ENCODE data around the gene CD68. TPM values are rescaled to one million over a fixed set of nuclear protein-coding genes. Genes with fewer than 3 reads are reported as not detected.
"Not testable (repeated sequence)": the region's sequence is repeated elsewhere in the genome, so short reads cannot be mapped to it uniquely, and the experiment has no call there.

The CD68 gene
- total RNA-seq, 2 experiments from 2014 or later, result 3.8 to 4.4 TPM

DNA sequence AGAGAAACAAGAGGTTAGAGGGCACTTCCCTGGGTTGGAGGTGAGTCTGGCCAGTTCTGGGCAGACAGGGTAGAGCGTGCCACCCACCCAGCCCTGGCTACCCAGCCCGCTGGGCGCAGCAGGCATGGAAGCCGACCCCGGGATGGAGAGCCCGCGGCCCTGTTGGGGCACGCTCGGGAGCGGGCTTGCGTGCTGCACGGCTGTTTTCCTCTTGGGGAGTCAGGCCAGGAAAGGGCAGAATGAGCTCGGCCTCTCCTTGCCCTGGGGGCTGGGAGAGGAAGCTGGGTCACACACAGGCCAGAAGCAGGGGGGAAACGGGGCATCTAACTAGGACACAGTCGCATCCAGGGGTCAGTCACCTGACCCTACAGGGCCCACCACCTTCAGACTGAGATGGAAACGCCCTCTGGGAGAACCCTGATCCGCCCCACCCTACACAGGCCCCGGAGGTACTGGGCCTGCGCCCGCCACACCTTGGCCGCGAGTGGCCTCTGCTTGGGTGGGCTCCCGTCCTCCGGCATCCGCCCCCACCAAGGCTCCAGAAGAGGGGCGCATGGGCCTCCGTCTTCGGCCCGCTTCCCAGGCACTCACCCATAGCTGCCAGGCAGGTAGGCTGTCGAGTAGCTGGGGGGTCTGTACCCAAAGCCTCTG lies 9.2 kb downstream of the CD68 start:
- H3K27ac Mint-ChIP-seq, result no peak overlapping the region
- no peaks in the 10 kb centered on the region for H3K9me3 Mint-ChIP-seq
- H3K4me3 Mint-ChIP-seq, result no peak overlapping the region
- H3K36me3 Mint-ChIP-seq (ENCODE audit: low read depth), result peaks cover 36% of the 10 kb centered on the region
- peaks cover 20% of the 10 kb centered on the region for H3K4me1 Mint-ChIP-seq
- CTCF ChIA-PET, result interaction anchor here (0.6 to 2.7 kb wide), 20 partner anchors 10 to 252 kb away, joined by 3 to 18 read pairs (median 4); partner anchors contain the start of genes FXR2, SAT2, SENP3 and TP53
- no peaks in the 10 kb centered on the region for H3K27me3 Mint-ChIP-seq
- DNase-seq, result no peak
- POLR2A ChIA-PET, result interaction anchor here (1.0 kb wide), 1 partner anchor 15 kb away, joined by 3 read pairs; no protein-coding TSS in a partner anchor

- H3K4me1 Mint-ChIP-seq, result peaks cover 19% of the 10 kb centered on the region
- no peak overlapping the region for H3K27ac Mint-ChIP-seq
- H3K9me3 Mint-ChIP-seq, result no peaks in the 10 kb centered on the region
- POLR2A ChIA-PET, result interaction anchor here (1.0 kb wide), 1 partner anchor 15 kb away, joined by 3 read pairs; no protein-coding TSS in a partner anchor
- DNase-seq, result peak; percentile 74
- H3K36me3 Mint-ChIP-seq (ENCODE audit: low read depth), result peaks cover 39% of the 10 kb centered on the region
- no peaks in the 10 kb centered on the region for H3K27me3 Mint-ChIP-seq
- CTCF ChIA-PET, result interaction anchor here (0.6 to 2.7 kb wide), 25 partner anchors 9 to 252 kb away, joined by 3 to 18 read pairs (median 3); partner anchors contain the start of genes FXR2, SAT2, SENP3 and TP53
- no peak overlapping the region for H3K4me3 Mint-ChIP-seq
Measured at GRCh38 chr17:7589204-7589868, 9.9 kb downstream of the CD68 start.

DNA sequence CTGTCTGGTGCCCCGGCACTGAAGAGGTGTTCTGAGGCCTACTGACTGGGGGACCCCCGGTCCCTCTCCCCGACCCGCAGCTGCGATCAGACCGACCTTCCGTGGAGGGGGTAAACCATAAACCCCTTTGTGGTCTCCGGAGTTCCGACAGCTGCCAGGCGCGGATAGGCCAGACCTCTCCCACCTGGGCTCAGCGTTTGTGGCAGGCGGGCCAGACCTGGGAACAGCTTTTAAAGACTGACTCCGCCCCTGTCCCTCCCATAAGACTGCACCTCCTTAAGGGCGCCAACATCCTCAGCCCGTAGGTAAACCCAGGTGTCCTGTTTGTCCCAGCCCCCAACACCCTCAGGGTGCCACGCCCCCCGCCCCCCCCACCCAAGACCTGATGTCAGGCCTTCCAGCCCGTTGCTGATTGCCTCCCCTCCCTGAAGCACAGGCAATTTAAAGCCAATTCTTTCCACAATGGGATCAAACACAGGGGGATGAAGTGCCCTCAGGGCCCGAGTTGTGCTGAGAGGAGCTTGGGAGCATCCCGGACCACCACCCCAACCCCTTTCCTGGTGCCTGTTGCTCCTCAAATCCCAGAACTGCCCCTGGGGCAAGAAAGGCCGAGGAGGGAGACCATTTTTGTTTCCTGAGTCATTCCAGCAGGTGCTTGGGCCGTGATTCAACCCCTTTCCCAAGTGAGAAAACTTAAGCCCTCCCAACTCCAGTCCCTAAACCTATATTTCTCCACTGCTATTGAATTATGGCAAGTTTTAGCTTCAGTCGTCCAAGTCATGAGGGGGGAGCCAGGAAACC lies 10.7 kb downstream of the CD68 start, which contains the start of gene SOX15:
Gene SOX15, minus strand, starts transcription at position 204 of the 801 bp plus-strand sequence. CDS start 418 bp downstream, outside the sequence.
- peaks cover 37% of the 10 kb centered on the region for H3K36me3 Mint-ChIP-seq (ENCODE audit: low read depth)

GRCh38 chr17:7590743-7591142 lies 11.3 kb downstream of the CD68 start:
- ChIA-PET CTCF (interaction anchor here (1.6 to 2.7 kb wide), 3 partner anchors 11 to 154 kb away, joined by 3 to 16 read pairs (median 11); partner anchors contain the start of gene SENP3), POLR2A (no interaction called here)
- H3K4me3 Mint-ChIP-seq, result no peak overlapping the region
- H3K27me3 Mint-ChIP-seq, result no peaks in the 10 kb centered on the region
- H3K27ac Mint-ChIP-seq, result peak overlapping the region; percentile 25
- DNase-seq, result no peak
- peaks cover 42% of the 10 kb centered on the region for H3K36me3 Mint-ChIP-seq (ENCODE audit: low read depth)
- H3K4me1 Mint-ChIP-seq, result peaks cover 6% of the 10 kb centered on the region
- no peaks in the 10 kb centered on the region for H3K9me3 Mint-ChIP-seq

More for the DNA sequence above, 10.7 kb downstream of the CD68 start, which contains the start of gene SOX15:
- no peak within 1 kb of the TSS for H3K4me3 Mint-ChIP-seq
- no peaks in the 10 kb centered on the region for H3K9me3 Mint-ChIP-seq
- H3K27ac Mint-ChIP-seq, result peak within 1 kb of the TSS; percentile 25
- no peaks in the 10 kb centered on the region for H3K27me3 Mint-ChIP-seq
- peaks cover 12% of the 10 kb centered on the region for H3K4me1 Mint-ChIP-seq
- DNase-seq, result no peak
- CTCF ChIA-PET, result interaction anchor here (0.6 to 2.7 kb wide), 16 partner anchors 9 to 225 kb away, joined by 3 to 18 read pairs (median 4); partner anchors contain the start of genes FXR2, SAT2 and SENP3
- POLR2A ChIA-PET, result no interaction called here

DNA sequence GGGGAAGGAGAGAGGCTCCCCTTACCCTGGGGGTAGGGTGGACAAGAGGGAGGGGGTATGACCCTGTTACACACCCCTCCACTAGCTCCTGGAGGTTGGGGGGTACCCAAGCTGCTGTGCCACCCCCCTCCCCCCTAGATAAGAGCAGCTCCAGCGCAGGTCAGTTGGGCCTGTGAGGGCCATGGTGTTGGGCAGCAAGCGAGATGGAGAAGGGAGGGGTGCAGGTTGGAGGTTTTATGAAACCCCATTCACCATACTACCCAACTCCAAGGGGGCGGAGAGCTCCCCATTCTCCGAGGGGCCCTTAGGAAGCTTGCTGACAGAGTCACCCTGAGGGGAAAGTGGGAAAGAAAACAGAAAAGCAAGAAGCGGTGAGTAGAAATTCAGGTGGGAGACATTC lies 12.2 kb downstream of the CD68 start:
- Mint-ChIP-seq H3K4me3 (no peak overlapping the region), H3K9me3 (no peaks in the 10 kb centered on the region), H3K27ac (peak overlapping the region; percentile 46), H3K36me3 (ENCODE audit: low read depth) (peaks cover 47% of the 10 kb centered on the region), H3K4me1 (peaks cover 4% of the 10 kb centered on the region), H3K27me3 (no peaks in the 10 kb centered on the region)
- POLR2A ChIA-PET, result no interaction called here
- DNase-seq, result no peak
- CTCF ChIA-PET, result interaction anchor here (0.7 to 1.1 kb wide), 4 partner anchors 9 to 96 kb away, joined by 3 to 5 read pairs (median 4); partner anchors contain the start of genes FXR2, TP53 and WRAP53

GRCh38 chr17:7592422-7593021 lies 13.1 kb downstream of the CD68 start:
- Mint-ChIP-seq H3K36me3 (ENCODE audit: low read depth) (peaks cover 45% of the 10 kb centered on the region), H3K27ac (no peak overlapping the region), H3K27me3 (no peaks in the 10 kb centered on the region), H3K9me3 (no peaks in the 10 kb centered on the region), H3K4me3 (no peak overlapping the region), H3K4me1 (peaks cover 4% of the 10 kb centered on the region)
- ChIA-PET CTCF (interaction anchor here (0.7 to 1.4 kb wide), 3 partner anchors 9 to 95 kb away, joined by 3 to 5 read pairs (median 4); partner anchors contain the start of genes MPDU1, TP53 and WRAP53), POLR2A (no interaction called here)
- no peak for DNase-seq

DNA sequence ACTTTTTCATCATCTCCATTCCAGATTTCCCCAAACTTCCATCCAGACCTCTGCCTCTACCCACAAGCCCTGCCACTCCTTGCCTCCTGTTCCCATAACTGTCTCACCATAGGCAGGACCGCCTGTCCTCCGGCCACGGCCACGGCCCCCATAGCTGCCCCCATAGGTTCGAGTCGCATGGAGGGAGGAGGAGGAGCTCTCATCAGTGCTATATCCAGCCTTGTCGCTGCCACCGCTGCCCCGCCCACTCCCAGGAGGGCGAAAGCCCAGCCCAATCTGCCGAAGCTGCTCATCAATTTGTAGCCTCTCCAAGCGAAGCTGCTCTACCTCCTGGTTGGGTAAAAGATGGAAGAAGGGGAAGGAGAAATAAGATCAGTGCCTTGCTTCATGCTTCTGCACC lies 13.9 kb downstream of the CD68 start:
- H3K27ac Mint-ChIP-seq, result no peak overlapping the region
- peaks cover 4% of the 10 kb centered on the region for H3K4me1 Mint-ChIP-seq
- H3K4me3 Mint-ChIP-seq, result no peak overlapping the region
- H3K27me3 Mint-ChIP-seq, result no peaks in the 10 kb centered on the region
- CTCF ChIA-PET, result interaction anchor here (1.4 kb wide), 1 partner anchor 10 kb away, joined by 4 read pairs; the partner anchor contains the start of gene MPDU1
- DNase-seq, result no peak
- H3K9me3 Mint-ChIP-seq, result no peaks in the 10 kb centered on the region
- POLR2A ChIA-PET, result no interaction called here
- peaks cover 38% of the 10 kb centered on the region for H3K36me3 Mint-ChIP-seq (ENCODE audit: low read depth)

DNA sequence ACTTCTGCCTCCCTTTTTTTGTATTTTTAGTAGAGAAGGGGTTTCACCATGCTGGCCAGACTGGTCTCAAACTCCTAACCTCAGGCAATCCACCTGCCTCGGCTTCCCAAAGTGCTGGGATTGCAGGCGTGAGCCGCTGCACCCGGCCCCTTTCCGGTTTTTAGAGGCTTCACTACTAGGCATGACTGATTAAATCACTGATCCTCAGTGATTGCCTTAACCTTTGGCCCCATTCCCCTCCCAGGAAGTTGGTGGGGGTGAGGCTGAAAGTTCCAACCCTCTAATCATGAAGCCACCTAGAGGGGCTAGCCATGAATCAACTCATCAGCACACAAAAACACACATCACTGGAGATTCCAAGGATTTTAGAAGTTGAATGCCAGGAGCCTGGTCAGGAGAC lies 18.1 kb downstream of the CD68 start:
- H3K4me1 Mint-ChIP-seq, H3K27me3 Mint-ChIP-seq, CTCF ChIA-PET, H3K4me3 Mint-ChIP-seq, H3K27ac Mint-ChIP-seq, H3K9me3 Mint-ChIP-seq, DNase-seq, POLR2A ChIA-PET: not testable (repeated sequence)
- H3K36me3 Mint-ChIP-seq (ENCODE audit: low read depth), result peaks cover 46% of the 10 kb centered on the region

DNA sequence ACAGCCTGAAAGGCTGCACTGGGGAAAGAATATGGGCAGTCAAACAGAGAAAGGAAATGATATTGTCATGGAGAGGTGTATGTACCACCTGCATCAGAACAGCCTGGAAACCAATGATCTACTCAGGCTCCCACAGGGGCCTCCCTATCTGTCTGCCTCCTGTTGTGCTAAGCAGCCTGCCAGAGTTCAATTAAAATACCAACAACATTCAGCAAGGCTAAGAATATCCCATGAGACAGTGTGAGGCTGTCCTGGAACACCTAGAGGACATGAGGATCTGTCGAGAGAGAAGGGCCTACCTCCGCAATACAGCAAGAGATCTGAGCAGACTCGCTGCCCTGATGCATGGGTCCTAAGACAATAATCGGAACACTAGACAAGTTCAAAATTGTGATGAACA lies 26.8 kb downstream of the CD68 start:
- H3K36me3 Mint-ChIP-seq (ENCODE audit: low read depth), result peaks cover 30% of the 10 kb centered on the region
- no peak overlapping the region for H3K27ac Mint-ChIP-seq
- no peaks in the 10 kb centered on the region for H3K9me3 Mint-ChIP-seq
- H3K4me3 Mint-ChIP-seq, result no peak overlapping the region
- no peak for DNase-seq
- H3K27me3 Mint-ChIP-seq, result no peaks in the 10 kb centered on the region
- peaks cover 9% of the 10 kb centered on the region for H3K4me1 Mint-ChIP-seq
- ChIA-PET POLR2A (no interaction called here), CTCF (no interaction called here)

GRCh38 chr17:7610641-7611040 lies 31.2 kb downstream of the CD68 start:
- Mint-ChIP-seq H3K4me3 (no peak overlapping the region), H3K4me1 (peaks cover 35% of the 10 kb centered on the region), H3K27me3 (no peaks in the 10 kb centered on the region), H3K9me3 (no peaks in the 10 kb centered on the region), H3K27ac (no peak overlapping the region), H3K36me3 (ENCODE audit: low read depth) (peaks cover 15% of the 10 kb centered on the region)
- POLR2A ChIA-PET, result no interaction called here
- CTCF ChIA-PET, result interaction anchor here (1.3 to 1.9 kb wide), 2 partner anchors 10 to 50 kb away, joined by 3 to 6 read pairs; partner anchors contain the start of gene SENP3
- no peak for DNase-seq

GRCh38 chr17:7611635-7612293 lies 32.3 kb downstream of the CD68 start:
- Mint-ChIP-seq H3K4me3 (no peak overlapping the region), H3K4me1 (peaks cover 35% of the 10 kb centered on the region), H3K27me3 (no peaks in the 10 kb centered on the region), H3K27ac (no peak overlapping the region), H3K36me3 (ENCODE audit: low read depth) (peaks cover 10% of the 10 kb centered on the region), H3K9me3 (no peaks in the 10 kb centered on the region)
- ChIA-PET CTCF (interaction anchor here (0.6 to 1.9 kb wide), 7 partner anchors 9 to 498 kb away, joined by 3 to 6 read pairs (median 3); partner anchors contain the start of gene SENP3), POLR2A (no interaction called here)
- DNase-seq, result no peak

GRCh38 chr17:7612294-7612640 lies 32.8 kb downstream of the CD68 start:
- CTCF ChIA-PET, result interaction anchor here (0.6 to 1.9 kb wide), 4 partner anchors 9 to 96 kb away, joined by 3 to 6 read pairs (median 3); partner anchors contain the start of gene SENP3
- Mint-ChIP-seq H3K27ac (no peak overlapping the region), H3K36me3 (ENCODE audit: low read depth) (peaks cover 10% of the 10 kb centered on the region), H3K9me3 (no peaks in the 10 kb centered on the region), H3K4me1 (peaks cover 35% of the 10 kb centered on the region), H3K27me3 (no peaks in the 10 kb centered on the region), H3K4me3 (peak overlapping the region; percentile 9)
- DNase-seq, result no peak
- POLR2A ChIA-PET, result no interaction called here
